WERI-Rb-1 (cell line): ENCODE data around the gene SRRM5.

Experiments
- DNase-seq: peaks from one replicate; pipeline ENCODE4 v3.0.0-alpha.2; 2020
- H3K27ac ChIP-seq: fragments of 250-450 bp; sonication (Bioruptor Pico); 2 replicates; pipeline ENCODE4 v1.5.1; 2020; ENCODE audit warnings: mild to moderate bottlenecking, moderate library complexity
- H3K27me3 ChIP-seq: fragments of 250-450 bp; sonication (Bioruptor Pico); 2 replicates; pipeline ENCODE4 v1.5.1; 2021; ENCODE audit warnings: mild to moderate bottlenecking, low read depth, moderate library complexity; ENCODE audit not compliant: insufficient read depth, severe bottlenecking
- H3K36me3 ChIP-seq: fragments of 250-450 bp; sonication (Bioruptor Pico); 2 replicates; pipeline ENCODE4 v1.5.1; 2020; ENCODE audit warnings: mild to moderate bottlenecking, moderate library complexity
- H3K4me3 ChIP-seq: 2 replicates; pipeline ENCODE4 v1.5.1; 2011; ENCODE audit warnings: low read depth, mild to moderate bottlenecking, control low read depth, low read length
- H3K9me3 ChIP-seq: fragments of 250-450 bp; sonication (Bioruptor Pico); 2 replicates; pipeline ENCODE4 v1.5.1; 2021; ENCODE audit warnings: mild to moderate bottlenecking, moderate library complexity; ENCODE audit not compliant: severe bottlenecking
- TF ChIP-seq, protein P1 (sequence below): IDR thresholded peaks from 2 replicates; pipeline ENCODE4 v1.5.1; 2011; ENCODE audit warnings: low read depth, mild to moderate bottlenecking, control low read depth, inconsistent platforms, low read length

SRRM5 gene

DNA sequence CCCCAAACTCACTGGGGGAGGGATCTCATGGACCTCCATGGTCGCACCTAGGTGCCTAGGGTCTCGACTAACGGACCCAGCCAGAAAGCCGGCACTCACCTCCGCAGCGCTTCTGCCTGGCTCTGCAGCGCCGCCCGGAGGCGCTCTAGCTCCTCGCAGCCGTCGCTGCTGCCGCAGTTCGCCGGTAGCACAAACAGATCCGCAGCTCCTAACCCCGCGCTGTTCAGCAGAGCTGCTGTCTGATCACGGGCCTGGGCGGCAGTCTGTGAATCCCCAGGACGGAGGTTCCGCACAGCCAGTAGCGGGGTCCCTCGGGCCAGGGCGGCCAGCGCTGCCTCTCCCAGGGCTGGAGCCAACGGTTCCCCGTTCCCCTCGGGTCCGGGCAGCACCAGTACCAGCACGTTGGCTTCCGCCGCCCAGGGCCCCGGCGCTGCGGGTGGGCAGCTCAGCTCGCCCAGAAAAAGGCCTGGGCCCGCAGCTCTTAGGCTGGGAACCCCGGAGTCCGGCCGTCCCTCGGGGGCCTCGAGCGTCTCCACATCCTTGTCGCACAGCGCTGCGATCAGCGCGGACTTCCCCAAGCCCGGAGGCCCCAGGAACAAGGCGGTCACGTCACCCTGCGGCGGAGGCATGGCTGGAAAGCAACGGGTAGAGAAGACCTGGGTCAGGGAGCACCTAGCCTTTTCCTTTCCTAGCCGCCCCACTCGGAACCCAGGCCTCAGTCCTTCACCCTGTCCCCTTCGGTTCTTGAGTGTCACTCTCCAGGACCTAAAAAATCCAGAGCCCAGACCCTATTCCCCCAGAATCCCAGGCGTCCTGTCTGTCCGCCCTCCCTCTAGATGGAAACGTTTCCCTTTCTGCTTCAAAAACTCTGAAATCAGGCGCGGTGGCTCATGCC is 16.9 kb upstream of the SRRM5 start:
- H3K36me3 ChIP-seq, result peaks cover 49% of the 10 kb centered on the region
- no peaks in the 10 kb centered on the region for H3K27me3 ChIP-seq
- TF ChIP-seq, protein P1, sequence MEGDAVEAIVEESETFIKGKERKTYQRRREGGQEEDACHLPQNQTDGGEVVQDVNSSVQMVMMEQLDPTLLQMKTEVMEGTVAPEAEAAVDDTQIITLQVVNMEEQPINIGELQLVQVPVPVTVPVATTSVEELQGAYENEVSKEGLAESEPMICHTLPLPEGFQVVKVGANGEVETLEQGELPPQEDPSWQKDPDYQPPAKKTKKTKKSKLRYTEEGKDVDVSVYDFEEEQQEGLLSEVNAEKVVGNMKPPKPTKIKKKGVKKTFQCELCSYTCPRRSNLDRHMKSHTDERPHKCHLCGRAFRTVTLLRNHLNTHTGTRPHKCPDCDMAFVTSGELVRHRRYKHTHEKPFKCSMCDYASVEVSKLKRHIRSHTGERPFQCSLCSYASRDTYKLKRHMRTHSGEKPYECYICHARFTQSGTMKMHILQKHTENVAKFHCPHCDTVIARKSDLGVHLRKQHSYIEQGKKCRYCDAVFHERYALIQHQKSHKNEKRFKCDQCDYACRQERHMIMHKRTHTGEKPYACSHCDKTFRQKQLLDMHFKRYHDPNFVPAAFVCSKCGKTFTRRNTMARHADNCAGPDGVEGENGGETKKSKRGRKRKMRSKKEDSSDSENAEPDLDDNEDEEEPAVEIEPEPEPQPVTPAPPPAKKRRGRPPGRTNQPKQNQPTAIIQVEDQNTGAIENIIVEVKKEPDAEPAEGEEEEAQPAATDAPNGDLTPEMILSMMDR, result peak; percentile 90

DNA sequence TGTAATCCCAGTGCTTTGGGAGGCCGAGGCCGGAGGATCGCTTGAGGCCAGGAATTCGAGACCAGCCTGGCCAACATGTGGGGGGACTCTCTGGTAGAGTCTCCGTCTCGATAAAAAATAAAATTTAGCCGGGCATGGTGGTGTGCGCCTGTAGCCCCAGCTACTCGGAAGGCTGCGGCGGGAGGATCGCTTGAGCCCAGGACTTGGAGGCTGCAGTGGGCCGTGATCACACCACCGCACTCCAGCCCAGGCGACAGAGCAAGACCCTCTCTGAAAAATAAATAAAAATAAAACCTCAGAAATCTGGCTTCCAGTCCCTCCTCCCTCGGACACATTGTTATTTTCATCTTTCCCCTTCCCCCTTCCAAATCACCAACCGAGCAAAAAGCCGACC is 16.3 kb upstream of the SRRM5 start:
- H3K27ac ChIP-seq, result peak overlapping the region; percentile 65
- peaks cover 52% of the 10 kb centered on the region for H3K36me3 ChIP-seq
- H3K27me3 ChIP-seq, result no peaks in the 10 kb centered on the region
- H3K4me3 ChIP-seq, result peak overlapping the region; percentile 55
- no peaks in the 10 kb centered on the region for H3K9me3 ChIP-seq
- DNase-seq, result no peak
- TF ChIP-seq, protein P1, result no peak

More for the DNA sequence above, 16.9 kb upstream of the SRRM5 start:
- peak; percentile 62 for DNase-seq
- H3K27ac ChIP-seq, result peak overlapping the region; percentile 65
- peak overlapping the region; percentile 55 for H3K4me3 ChIP-seq
- H3K9me3 ChIP-seq, result no peaks in the 10 kb centered on the region

DNA sequence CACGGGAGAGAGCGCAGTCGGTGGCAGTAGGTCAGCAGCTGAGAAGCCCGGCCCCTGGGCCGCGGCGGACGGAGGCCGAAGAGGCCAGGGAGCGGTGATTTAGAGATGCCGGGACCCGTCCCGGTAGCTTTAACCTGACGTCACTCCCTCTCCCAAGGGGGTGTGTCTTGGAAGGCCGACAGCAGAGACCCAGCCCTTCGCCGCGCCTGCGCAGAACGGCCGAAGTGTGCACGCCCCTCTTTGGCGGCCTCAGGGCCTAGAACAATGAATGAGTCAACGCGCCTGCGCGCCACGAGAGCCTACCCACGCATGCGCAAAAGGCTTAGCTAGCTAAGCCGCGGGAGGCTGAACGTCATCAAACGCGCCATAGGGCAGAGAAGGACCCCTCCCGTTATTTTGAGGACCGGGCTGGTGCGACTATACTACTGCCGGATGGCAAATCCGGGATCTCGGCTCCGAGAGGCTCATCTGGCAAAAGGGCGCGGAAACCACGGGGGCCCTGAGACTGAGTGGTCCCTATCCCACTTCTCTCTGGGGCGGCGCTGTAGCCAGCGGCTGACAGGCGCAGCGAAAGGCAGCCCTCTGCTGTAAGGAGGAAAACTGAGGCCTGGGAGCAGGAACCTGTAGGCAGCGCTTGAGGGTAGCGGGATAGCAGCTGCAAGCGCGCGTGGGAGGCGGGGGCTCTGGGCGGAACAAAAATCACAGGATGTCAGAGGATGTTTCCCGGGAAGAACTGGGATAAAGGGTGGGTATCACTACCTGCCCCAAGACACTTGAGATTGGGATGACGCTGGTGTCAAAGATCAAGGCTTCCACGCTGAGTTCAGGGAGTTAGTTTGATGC is 15.7 kb upstream of the SRRM5 start, which contains the start of the genes IRGQ and ZNF576:
Gene IRGQ (minus strand): TSS at position 136 of the 843 bp plus-strand sequence. CDS start 796 bp downstream, outside the sequence.
Gene ZNF576 (plus strand): TSS at position 597 of the 843 bp plus-strand sequence. CDS start 514 bp downstream, outside the sequence.
- Histone ChIP-seq H3K36me3 (peaks cover 58% of the 10 kb centered on the region), H3K4me3 (peak within 1 kb of the TSS; percentile 79), H3K27ac (peak within 1 kb of the TSS; percentile 99), H3K27me3 (no peaks in the 10 kb centered on the region), H3K9me3 (no peaks in the 10 kb centered on the region)
- DNase-seq, result peak; percentile 99
- TF ChIP-seq, protein P1, result 0 out of 2 replicates have a peak, but pooled peaks have one; percentile 3

DNA sequence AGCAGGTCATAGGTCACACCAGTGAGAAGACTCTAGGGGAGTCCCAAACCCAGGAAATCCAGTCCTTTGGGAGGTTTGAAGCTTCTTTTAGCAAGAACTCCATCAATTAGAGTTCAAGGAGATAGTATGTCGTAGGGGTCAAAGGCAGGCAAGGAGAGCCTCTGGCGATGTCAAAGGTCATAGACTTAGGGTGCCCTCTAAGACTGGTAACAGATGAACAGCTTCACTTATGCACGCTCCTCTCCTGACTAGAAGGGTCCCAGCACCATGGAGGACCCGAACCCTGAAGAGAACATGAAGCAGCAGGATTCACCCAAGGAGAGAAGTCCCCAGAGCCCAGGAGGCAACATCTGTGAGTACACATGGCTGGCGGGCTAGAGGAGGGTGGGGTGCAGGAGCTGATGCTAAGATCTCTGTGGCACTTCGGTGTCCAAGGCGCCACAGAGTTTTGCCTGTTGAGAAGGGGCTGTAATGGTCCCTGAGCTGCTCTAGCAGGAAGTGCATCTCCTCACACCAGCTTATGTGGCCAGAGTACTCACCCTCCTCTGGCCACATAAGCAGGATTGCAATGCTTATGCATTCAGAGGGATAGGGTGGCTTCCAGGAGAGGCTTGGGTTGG is 14.9 kb upstream of the SRRM5 start:
- Histone ChIP-seq H3K4me3 (peak overlapping the region; percentile 79), H3K36me3 (peaks cover 60% of the 10 kb centered on the region), H3K9me3 (no peaks in the 10 kb centered on the region), H3K27ac (peak overlapping the region; percentile 99), H3K27me3 (no peaks in the 10 kb centered on the region)
- no peak for DNase-seq
- TF ChIP-seq, protein P1, result no peak

DNA sequence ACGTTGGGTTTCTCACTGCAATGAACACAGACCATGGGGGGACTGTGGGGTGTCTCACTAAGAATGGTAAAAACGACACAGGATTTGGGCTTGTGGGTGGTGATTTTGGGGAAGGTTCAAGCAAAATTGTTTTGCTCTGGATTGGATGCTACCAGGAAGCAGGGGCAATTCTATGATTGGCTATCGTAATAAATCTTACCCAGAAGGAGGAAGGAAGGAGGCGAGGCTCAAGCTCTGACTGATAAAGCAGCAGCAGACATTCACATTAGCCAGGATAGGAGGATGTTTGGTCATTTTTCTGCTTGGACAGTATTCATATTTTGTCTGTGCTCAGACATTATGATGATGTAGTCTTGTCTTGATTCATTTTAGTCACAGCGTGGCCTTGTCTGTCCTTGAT is 14.0 kb upstream of the SRRM5 start:
- H3K4me3 ChIP-seq, result no peak overlapping the region
- TF ChIP-seq, protein P1, result no peak

More for the DNA sequence above, 14.0 kb upstream of the SRRM5 start:
- Histone ChIP-seq H3K27me3 (no peaks in the 10 kb centered on the region), H3K27ac (no peak overlapping the region), H3K36me3 (peaks cover 51% of the 10 kb centered on the region), H3K9me3 (no peaks in the 10 kb centered on the region)
- no peak for DNase-seq
